HFF-Myc (cell line): ENCODE measurements around the gene HEY2.

Experiments used
- DNase-seq: peaks from one replicate; pipeline ENCODE4 v3.0.0-alpha.2; 2011; ENCODE audit warnings: low read depth; ENCODE audit errors: extremely low read depth
- H3K4me3 ChIP-seq: replicated peaks from 2 replicates; pipeline ENCODE4 v1.5.1; 2011; ENCODE audit warnings: low read depth, mild to moderate bottlenecking, control low read depth, low read length
- TF ChIP-seq, protein P1 (sequence below): IDR thresholded peaks from 2 replicates; pipeline ENCODE4 v1.5.1; 2012; ENCODE audit warnings: mild to moderate bottlenecking, low read depth, low read length, control low read depth; ENCODE audit errors: missing control alignments

The HEY2 gene

DNA sequence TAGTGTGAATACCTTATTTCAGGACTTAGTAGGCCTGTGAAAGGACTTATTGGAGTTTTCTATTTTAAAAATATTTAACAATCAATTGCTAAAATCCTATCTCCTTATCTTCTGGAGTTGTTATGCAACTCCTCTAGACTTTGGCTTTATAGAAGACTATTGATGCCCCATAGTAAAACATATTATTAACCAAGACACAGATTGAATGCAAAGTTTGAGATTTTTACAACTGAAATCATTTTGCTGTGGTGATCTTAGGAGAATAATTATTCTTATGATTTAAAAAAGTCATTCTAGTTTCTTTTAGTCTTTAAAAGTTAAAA lies 4.5 kb downstream of the HEY2 start:
- TF ChIP-seq, protein P1, sequence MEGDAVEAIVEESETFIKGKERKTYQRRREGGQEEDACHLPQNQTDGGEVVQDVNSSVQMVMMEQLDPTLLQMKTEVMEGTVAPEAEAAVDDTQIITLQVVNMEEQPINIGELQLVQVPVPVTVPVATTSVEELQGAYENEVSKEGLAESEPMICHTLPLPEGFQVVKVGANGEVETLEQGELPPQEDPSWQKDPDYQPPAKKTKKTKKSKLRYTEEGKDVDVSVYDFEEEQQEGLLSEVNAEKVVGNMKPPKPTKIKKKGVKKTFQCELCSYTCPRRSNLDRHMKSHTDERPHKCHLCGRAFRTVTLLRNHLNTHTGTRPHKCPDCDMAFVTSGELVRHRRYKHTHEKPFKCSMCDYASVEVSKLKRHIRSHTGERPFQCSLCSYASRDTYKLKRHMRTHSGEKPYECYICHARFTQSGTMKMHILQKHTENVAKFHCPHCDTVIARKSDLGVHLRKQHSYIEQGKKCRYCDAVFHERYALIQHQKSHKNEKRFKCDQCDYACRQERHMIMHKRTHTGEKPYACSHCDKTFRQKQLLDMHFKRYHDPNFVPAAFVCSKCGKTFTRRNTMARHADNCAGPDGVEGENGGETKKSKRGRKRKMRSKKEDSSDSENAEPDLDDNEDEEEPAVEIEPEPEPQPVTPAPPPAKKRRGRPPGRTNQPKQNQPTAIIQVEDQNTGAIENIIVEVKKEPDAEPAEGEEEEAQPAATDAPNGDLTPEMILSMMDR = no peak
- H3K4me3 ChIP-seq = no peak overlapping the region
- DNase-seq = no peak

DNA sequence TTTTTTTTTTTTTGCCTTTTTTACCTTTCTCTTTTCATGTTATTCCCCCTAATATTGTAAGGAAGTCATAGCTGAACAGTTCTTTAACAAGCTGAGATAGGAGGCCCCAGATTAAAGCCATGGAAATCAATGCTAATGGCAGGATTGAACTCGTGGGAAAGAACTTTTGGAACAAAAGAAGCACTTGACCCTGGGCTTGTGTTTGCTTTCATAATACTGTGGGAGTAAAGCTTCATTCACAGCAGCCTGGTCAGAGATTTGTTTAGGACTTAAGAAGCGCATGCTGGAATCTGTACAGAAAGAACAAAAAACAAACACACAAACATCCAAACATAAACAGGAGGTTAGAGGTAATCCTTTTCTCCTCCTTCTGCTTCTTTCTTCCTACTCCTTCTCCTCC lies 5.1 kb downstream of the HEY2 start:
- H3K4me3 ChIP-seq = no peak overlapping the region
- TF ChIP-seq, protein P1 = no peak
- DNase-seq = no peak

DNA sequence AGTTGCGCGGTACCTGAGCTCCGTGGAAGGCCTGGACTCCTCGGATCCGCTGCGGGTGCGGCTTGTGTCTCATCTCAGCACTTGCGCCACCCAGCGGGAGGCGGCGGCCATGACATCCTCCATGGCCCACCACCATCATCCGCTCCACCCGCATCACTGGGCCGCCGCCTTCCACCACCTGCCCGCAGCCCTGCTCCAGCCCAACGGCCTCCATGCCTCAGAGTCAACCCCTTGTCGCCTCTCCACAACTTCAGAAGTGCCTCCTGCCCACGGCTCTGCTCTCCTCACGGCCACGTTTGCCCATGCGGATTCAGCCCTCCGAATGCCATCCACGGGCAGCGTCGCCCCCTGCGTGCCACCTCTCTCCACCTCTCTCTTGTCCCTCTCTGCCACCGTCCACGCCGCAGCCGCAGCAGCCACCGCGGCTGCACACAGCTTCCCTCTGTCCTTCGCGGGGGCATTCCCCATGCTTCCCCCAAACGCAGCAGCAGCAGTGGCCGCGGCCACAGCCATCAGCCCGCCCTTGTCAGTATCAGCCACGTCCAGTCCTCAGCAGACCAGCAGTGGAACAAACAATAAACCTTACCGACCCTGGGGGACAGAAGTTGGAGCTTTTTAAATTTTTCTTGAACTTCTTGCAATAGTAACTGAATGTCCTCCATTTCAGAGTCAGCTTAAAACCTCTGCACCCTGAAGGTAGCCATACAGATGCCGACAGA lies 9.9 kb downstream of the HEY2 start:
- no peak for DNase-seq
- H3K4me3 ChIP-seq = no peak overlapping the region
- TF ChIP-seq, protein P1 = peak; percentile 24

DNA sequence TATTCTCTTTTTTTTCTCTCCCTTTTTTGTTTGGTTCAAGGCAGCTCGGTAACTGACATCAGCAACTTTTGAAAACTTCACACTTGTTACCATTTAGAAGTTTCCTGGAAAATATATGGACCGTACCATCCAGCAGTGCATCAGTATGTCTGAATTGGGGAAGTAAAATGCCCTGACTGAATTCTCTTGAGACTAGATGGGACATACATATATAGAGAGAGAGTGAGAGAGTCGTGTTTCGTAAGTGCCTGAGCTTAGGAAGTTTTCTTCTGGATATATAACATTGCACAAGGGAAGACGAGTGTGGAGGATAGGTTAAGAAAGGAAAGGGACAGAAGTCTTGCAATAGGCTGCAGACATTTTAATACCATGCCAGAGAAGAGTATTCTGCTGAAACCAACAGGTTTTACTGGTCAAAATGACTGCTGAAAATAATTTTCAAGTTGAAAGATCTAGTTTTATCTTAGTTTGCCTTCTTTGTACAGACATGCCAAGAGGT lies 10.6 kb downstream of the HEY2 start:
- TF ChIP-seq, protein P1 = no peak
- DNase-seq = no peak
- no peak overlapping the region for H3K4me3 ChIP-seq

DNA sequence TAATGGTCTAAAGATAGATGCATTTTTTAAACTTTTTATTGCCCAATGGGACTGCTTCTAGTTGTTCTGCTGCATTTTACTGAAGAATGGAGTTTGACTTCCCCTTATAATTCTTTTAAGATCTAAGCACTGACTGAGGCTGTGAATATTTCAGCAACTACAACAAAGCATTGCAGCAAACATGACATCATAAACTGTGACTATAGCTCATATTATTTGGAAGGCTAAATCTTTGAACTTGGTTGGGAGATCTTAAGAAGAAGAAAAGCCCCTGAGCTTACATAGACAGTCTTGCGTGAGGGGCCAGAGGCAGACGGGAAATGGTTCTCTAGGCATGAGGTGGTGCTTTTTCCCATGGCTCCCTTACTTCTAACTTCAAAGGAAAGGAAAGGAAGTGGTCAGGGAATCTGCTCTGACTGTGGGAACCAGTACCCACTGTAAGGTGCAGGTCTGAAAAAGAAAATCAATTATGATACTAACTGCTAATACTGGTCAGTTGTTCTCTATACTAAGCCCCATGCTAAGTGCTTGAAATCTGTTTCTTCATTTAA lies 14.8 kb downstream of the HEY2 start:
- H3K4me3 ChIP-seq = no peak overlapping the region
- TF ChIP-seq, protein P1 = no peak

DNA sequence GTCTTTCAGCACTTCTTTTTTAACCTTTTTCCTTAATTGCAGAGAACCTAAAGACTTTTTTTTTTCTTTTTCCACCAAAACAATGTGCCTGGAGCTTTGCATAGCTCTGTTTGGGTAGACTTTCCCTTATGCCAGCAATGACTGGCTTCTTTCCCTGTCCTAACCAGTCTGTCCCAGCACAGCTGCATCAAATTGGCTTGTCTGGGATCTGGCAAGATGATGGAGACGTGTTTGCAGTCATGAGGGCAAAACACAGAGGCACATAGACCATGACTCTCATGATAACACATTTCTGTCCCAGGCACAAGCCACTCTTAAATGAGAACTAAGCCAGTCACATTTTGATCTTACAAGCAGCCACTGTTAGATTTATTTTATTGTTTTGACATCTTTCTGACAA lies 16.5 kb downstream of the HEY2 start:
- TF ChIP-seq, protein P1 = no peak
- H3K4me3 ChIP-seq = no peak overlapping the region
- DNase-seq = no peak

More for the DNA sequence above, 14.8 kb downstream of the HEY2 start:
- no peak for DNase-seq
